Lower lobe of right lung (tissue), 2 donors: ENCODE data around the gene AK8. TPM values are rescaled to one million over a fixed set of nuclear protein-coding genes. Genes with fewer than 3 reads are reported as not detected.

Experiments used
- ATAC-seq, 2 donors: fragments of 200-7000 bp; cut with Tn5 transposase; one replicate each; pipeline ENCODE4 v1.9.1; 2020 to 2022; ENCODE audit warnings: mild to moderate bottlenecking in 2 of 2, moderate library complexity in 2 of 2
- DNase-seq: peaks from one replicate; pipeline ENCODE4 v3.0.0-alpha.2; 2020
- H3K27ac ChIP-seq: fragments of 200-600 bp; one replicate; pipeline ENCODE4 v1.8.0; 2022
- H3K27me3 ChIP-seq: fragments of 200-600 bp; one replicate; pipeline ENCODE4 v1.8.0; 2022; ENCODE audit warnings: low read depth
- H3K36me3 ChIP-seq: fragments of 200-600 bp; one replicate; pipeline ENCODE4 v1.8.0; 2022; ENCODE audit warnings: mild to moderate bottlenecking
- H3K4me1 ChIP-seq: fragments of 200-600 bp; one replicate; pipeline ENCODE4 v1.8.0; 2022
- H3K4me3 ChIP-seq: fragments of 200-600 bp; one replicate; pipeline ENCODE4 v1.8.0; 2022; ENCODE audit warnings: mild to moderate bottlenecking
- H3K9me3 ChIP-seq: fragments of 200-600 bp; one replicate; pipeline ENCODE4 v1.8.0; 2022
- CTCF ChIP-seq: fragments of 200-600 bp; IDR thresholded peaks from one replicate; pipeline ENCODE4 v1.8.0; 2022; ENCODE audit warnings: antibody characterized with exemption, mild to moderate bottlenecking
- intact Hi-C: fragments of 100-400 bp; cut with DNase I; formaldehyde crosslinking; loops from one replicate; pipeline ENCODE4 v1.11.0; 2022
- total RNA-seq: library from RNA; stranded (reverse); fragmentation: NEBNext Ultra II Directional; extraction: Animal tissue kit (Norgen Biotek cat#: 25700); gene quantifications from one replicate; pipeline ENCODE4 v1.2.1, GENCODE V29; 2021
- donor health status: DM: no; HTN: yes; CAD: no; lungs with severe emphysema.

AK8 gene
- total RNA-seq, 1 donor from 2014 or later = 6.1 TPM

- H3K9me3 ChIP-seq = no peaks in the 10 kb centered on the region
- intact Hi-C loops = no loop called here
- H3K36me3 ChIP-seq = peaks cover 84% of the 10 kb centered on the region
Observed at GRCh38 chr9:132912131-132912530, 34.0 kb upstream of the AK8 start.

GRCh38 chr9:132910376-132910775 is 32.3 kb upstream of the AK8 start:
- TF ChIP-seq CTCF = no peak
- Histone ChIP-seq H3K4me1 (no peaks in the 10 kb centered on the region), H3K9me3 (no peaks in the 10 kb centered on the region), H3K4me3 (no peak overlapping the region), H3K36me3 (peaks cover 84% of the 10 kb centered on the region), H3K27ac (no peak overlapping the region), H3K27me3 (no peaks in the 10 kb centered on the region)
- no peak for ATAC-seq
- intact Hi-C loops = no loop called here
- DNase-seq = no peak

More at GRCh38 chr9:132912131-132912530, 34.0 kb upstream of the AK8 start:
- Histone ChIP-seq H3K27ac (no peak overlapping the region), H3K4me3 (no peak overlapping the region), H3K27me3 (no peaks in the 10 kb centered on the region), H3K4me1 (no peaks in the 10 kb centered on the region)
- ATAC-seq (no peak), DNase-seq (no peak)
- TF ChIP-seq CTCF = no peak

GRCh38 chr9:132909311-132909710 is 31.2 kb upstream of the AK8 start:
- no peaks in the 10 kb centered on the region for H3K4me1 ChIP-seq
- no peaks in the 10 kb centered on the region for H3K27me3 ChIP-seq
- H3K4me3 ChIP-seq = no peak overlapping the region
- intact Hi-C loops = no loop called here
- H3K36me3 ChIP-seq = peaks cover 84% of the 10 kb centered on the region
- no peak for TF ChIP-seq CTCF
- ATAC-seq (no peak), DNase-seq (no peak)
- no peak overlapping the region for H3K27ac ChIP-seq
- H3K9me3 ChIP-seq = no peaks in the 10 kb centered on the region

- ATAC-seq (no peak), DNase-seq (no peak)
- Histone ChIP-seq H3K27me3 (no peaks in the 10 kb centered on the region), H3K27ac (no peak overlapping the region), H3K36me3 (peaks cover 86% of the 10 kb centered on the region), H3K9me3 (no peaks in the 10 kb centered on the region), H3K4me3 (no peak overlapping the region), H3K4me1 (no peaks in the 10 kb centered on the region)
- intact Hi-C loops = no loop called here
- TF ChIP-seq CTCF = no peak
Observed at GRCh38 chr9:132908635-132909034, 30.6 kb upstream of the AK8 start.

- peaks cover 83% of the 10 kb centered on the region for H3K36me3 ChIP-seq
- no peak for ATAC-seq
- H3K9me3 ChIP-seq = no peaks in the 10 kb centered on the region
- DNase-seq = no peak
- no peaks in the 10 kb centered on the region for H3K4me1 ChIP-seq
- H3K27me3 ChIP-seq = no peaks in the 10 kb centered on the region
- intact Hi-C loops = no loop called here
- H3K27ac ChIP-seq = no peak overlapping the region
- TF ChIP-seq CTCF = no peak
- H3K4me3 ChIP-seq = no peak overlapping the region
Observed at GRCh38 chr9:132905726-132906125, 27.6 kb upstream of the AK8 start.
